ENCODE measurements around the gene NXPH2. TPM values are rescaled to one million over a fixed set of nuclear protein-coding genes. Genes with fewer than 3 reads are reported as not detected.

NXPH2 gene
- total and polyA plus RNA-seq, 2 experiments from 2014 or later: 5.4 to 8.4 TPM

- Histone ChIP-seq H3K9me3 (ENCODE audit: low read depth) (no peaks in the 10 kb centered on the region), H3K36me3 (no peaks in the 10 kb centered on the region), H3K4me3 (no peak overlapping the region), H3K27ac (no peak overlapping the region), H3K4me1 (ENCODE audit: low read depth) (peaks cover 4% of the 10 kb centered on the region), H3K27me3 (no peaks in the 10 kb centered on the region)
- no peak for DNase-seq (ENCODE audit: low read depth in 1 of 2, low spot score in 1 of 2)
- TF ChIP-seq, protein P1, sequence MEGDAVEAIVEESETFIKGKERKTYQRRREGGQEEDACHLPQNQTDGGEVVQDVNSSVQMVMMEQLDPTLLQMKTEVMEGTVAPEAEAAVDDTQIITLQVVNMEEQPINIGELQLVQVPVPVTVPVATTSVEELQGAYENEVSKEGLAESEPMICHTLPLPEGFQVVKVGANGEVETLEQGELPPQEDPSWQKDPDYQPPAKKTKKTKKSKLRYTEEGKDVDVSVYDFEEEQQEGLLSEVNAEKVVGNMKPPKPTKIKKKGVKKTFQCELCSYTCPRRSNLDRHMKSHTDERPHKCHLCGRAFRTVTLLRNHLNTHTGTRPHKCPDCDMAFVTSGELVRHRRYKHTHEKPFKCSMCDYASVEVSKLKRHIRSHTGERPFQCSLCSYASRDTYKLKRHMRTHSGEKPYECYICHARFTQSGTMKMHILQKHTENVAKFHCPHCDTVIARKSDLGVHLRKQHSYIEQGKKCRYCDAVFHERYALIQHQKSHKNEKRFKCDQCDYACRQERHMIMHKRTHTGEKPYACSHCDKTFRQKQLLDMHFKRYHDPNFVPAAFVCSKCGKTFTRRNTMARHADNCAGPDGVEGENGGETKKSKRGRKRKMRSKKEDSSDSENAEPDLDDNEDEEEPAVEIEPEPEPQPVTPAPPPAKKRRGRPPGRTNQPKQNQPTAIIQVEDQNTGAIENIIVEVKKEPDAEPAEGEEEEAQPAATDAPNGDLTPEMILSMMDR (IDR thresholded peaks at IDR 0.05; ENCODE audit: low read depth, low read length): no peak
Measured at GRCh38 chr2:138724327-138724726, 55.9 kb downstream of the NXPH2 start.

DNA sequence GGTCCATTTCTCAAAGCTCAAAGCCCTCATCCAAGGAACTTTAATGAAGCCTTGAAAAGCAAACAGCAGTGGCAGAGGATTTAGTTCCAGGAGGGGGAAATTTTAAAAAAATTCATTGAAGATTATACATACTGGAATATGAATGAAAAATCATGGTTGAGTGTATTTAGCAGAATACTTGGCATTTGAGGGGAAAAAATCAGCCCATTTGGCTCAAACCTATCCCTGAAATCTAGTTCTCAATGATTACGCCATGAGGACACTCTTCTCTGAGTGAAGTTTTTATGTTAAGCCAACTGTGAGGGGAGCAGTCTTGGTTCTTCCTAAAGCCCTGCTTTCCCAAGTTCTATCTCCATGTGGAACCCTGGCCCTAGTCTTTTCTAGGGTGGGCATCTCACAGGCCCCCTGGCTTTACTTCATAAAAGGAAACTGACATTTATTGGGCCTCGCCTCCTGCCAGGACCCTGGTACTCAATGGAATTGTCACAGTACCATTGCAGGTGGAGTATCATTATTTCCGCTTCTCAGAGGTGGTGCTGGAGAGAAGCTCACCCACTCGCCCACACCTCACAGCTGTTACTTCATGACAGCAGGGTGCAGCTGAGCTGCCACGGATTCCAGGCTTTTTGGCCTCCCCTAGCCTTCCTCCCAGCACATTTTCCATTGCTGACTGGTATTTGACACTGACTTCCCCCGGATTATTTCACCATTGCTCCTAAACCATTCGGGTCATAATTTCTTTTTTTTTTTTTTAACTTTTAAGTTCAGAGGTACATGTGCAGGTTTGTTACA is 56.8 kb downstream of the NXPH2 start:
- no peaks in the 10 kb centered on the region for H3K36me3 ChIP-seq
- no peaks in the 10 kb centered on the region for H3K9me3 ChIP-seq (ENCODE audit: low read depth)
- no peaks in the 10 kb centered on the region for H3K27me3 ChIP-seq
- no peak overlapping the region for H3K27ac ChIP-seq
- TF ChIP-seq, protein P1 (IDR thresholded peaks at IDR 0.05; ENCODE audit: low read depth, low read length): no peak
- peaks cover 10% of the 10 kb centered on the region for H3K4me1 ChIP-seq (ENCODE audit: low read depth)
- H3K4me3 ChIP-seq: no peak overlapping the region
- DNase-seq (ENCODE audit: low read depth in 1 of 2, low spot score in 1 of 2): no peak

DNA sequence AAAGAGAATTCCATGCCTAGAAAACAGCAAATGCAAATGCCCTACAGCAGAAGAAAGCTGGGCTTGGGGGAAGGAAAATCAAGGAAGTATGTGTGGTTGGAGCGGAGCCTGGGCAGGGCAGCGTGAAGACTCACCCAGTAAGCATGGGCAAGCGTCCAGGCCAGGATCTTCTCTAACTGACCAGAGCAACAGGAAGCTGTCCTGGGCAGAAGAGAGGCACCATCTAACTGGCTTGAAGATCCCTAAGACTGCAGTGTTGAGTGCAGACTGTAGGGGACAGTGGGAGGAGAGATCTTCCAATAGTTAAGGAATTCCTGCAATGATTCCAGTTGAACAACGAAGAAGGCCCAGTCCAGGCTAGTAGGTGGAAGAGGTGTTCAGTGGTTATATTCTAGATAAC is 57.9 kb downstream of the NXPH2 start:
- DNase-seq (ENCODE audit: low read depth in 1 of 2, low spot score in 1 of 2): no peak
- Histone ChIP-seq H3K4me3 (no peak overlapping the region), H3K27me3 (no peaks in the 10 kb centered on the region), H3K36me3 (no peaks in the 10 kb centered on the region), H3K27ac (no peak overlapping the region), H3K4me1 (ENCODE audit: low read depth) (peaks cover 13% of the 10 kb centered on the region), H3K9me3 (ENCODE audit: low read depth) (no peaks in the 10 kb centered on the region)
- TF ChIP-seq, protein P1 (IDR thresholded peaks at IDR 0.05; ENCODE audit: low read depth, low read length): no peak

DNA sequence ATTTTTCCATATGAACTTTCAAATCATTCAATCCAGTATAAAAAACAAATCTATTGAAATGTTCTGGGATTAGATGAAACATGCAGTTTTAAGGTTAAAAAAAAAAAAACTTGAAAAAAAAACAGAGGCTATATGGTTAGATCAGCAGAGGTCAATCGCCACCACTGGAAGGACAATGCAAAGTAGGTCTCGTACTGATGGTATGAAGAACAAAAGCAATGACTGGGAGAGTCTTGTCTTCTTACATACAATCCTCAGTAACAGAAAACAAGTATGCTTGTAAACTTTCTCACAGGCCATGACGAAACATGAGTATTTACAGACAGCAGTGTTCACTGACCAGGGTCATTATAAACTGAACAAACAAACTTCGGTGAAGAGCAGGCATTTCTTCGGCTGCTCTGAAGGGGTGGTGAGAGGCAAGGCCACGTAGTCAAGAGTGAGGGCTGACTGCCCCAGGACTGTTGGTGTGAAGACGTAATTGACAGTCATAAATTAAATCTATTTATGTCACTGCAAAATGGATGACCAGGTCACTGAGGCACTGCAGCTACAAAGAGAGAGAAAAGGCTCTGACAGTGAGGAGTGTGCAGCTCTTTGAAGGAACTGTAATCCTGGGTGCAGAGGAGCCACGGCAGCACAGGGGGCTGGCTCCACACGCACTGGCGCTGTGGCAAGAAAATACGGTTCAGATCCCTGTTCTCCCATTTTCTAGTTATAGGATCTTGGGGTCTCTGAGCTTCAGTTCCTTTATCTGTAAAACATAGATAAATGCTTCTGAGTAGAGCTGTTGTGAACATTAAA is 60.0 kb downstream of the NXPH2 start:
- TF ChIP-seq, protein P1 (IDR thresholded peaks at IDR 0.05; ENCODE audit: low read depth, low read length): no peak
- Histone ChIP-seq H3K27me3 (no peaks in the 10 kb centered on the region), H3K4me1 (ENCODE audit: low read depth) (peaks cover 13% of the 10 kb centered on the region), H3K36me3 (no peaks in the 10 kb centered on the region), H3K4me3 (no peak overlapping the region), H3K9me3 (ENCODE audit: low read depth) (no peaks in the 10 kb centered on the region), H3K27ac (no peak overlapping the region)
- no peak for DNase-seq (ENCODE audit: low read depth in 1 of 2, low spot score in 1 of 2)

GRCh38 chr2:138718405-138718804 is 61.8 kb downstream of the NXPH2 start:
- H3K4me1 ChIP-seq (ENCODE audit: low read depth): peaks cover 13% of the 10 kb centered on the region
- DNase-seq (ENCODE audit: low read depth in 1 of 2, low spot score in 1 of 2): no peak
- TF ChIP-seq, protein P1 (IDR thresholded peaks at IDR 0.05; ENCODE audit: low read depth, low read length): no peak
- H3K9me3 ChIP-seq (ENCODE audit: low read depth): no peaks in the 10 kb centered on the region
- H3K27me3 ChIP-seq: no peaks in the 10 kb centered on the region
- no peak overlapping the region for H3K4me3 ChIP-seq
- H3K36me3 ChIP-seq: no peaks in the 10 kb centered on the region
- no peak overlapping the region for H3K27ac ChIP-seq
